ENCODE results near the gene SSTR1.

The SSTR1 gene

DNA sequence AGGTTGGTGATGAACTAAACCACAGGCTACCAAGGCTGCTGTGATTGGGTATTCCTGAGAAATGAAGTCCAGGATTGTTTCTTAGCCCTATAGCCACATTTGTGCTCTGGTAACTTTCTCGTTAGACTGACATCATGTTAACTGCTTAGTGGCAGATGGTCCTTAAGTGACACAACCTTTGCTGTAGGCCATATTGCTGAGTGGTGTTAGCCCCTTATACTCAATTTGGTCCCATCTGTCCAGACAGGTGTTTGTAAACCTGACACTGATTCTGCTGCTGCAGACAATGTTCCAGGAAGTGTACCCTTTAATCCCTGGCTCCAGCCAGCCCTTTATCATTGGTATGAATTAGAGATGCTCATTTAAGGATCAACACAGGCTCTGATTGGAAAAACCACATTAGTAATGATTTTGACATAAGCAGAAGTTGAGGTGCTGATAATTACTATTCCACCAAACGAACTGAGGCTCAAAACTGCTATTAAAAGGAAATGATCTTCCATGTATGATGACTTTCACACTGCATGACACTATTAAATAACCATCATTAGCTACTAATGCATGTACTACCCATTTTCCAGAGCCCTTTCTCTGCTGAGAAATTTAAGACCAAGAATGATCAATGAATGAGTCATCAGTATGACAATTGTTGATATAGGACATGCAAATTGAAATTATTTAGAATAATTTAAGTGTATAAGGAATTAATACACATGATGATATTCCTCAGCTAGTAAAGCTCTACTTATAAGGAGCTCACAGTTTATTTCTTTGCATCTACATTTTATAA lies 3.6 kb upstream of the SSTR1 start:
- DNase-seq, result no peak

GRCh38 chr14:38204719-38205115 lies 3.0 kb upstream of the SSTR1 start:
- no peak for DNase-seq

- DNase-seq, result no peak
Measured at GRCh38 chr14:38205119-38205813, 2.4 kb upstream of the SSTR1 start.

GRCh38 chr14:38205949-38206665 lies 1.6 kb upstream of the SSTR1 start:
- no peak for DNase-seq

- DNase-seq, result no peak
Measured at GRCh38 chr14:38206689-38207376, 871 bp upstream of the SSTR1 start.

DNA sequence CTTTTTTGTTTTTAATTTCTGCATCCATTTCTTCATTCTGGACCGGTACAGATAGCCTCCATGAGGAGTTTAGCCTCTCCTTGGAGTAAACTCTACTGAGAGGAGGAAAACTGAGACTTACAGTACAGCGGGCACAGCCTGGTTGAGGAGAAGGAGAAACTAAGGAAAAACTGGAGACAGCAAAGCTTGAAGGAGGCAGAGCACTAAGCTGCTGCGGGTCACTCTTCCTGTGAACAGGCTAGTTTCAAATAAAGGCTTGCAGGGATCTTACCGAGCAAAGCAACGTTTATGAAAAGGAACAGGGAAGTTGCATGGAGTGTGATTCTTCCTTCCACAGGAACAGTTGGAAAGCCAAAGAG lies 348 bp upstream of the SSTR1 start:
- no peak for DNase-seq

DNA sequence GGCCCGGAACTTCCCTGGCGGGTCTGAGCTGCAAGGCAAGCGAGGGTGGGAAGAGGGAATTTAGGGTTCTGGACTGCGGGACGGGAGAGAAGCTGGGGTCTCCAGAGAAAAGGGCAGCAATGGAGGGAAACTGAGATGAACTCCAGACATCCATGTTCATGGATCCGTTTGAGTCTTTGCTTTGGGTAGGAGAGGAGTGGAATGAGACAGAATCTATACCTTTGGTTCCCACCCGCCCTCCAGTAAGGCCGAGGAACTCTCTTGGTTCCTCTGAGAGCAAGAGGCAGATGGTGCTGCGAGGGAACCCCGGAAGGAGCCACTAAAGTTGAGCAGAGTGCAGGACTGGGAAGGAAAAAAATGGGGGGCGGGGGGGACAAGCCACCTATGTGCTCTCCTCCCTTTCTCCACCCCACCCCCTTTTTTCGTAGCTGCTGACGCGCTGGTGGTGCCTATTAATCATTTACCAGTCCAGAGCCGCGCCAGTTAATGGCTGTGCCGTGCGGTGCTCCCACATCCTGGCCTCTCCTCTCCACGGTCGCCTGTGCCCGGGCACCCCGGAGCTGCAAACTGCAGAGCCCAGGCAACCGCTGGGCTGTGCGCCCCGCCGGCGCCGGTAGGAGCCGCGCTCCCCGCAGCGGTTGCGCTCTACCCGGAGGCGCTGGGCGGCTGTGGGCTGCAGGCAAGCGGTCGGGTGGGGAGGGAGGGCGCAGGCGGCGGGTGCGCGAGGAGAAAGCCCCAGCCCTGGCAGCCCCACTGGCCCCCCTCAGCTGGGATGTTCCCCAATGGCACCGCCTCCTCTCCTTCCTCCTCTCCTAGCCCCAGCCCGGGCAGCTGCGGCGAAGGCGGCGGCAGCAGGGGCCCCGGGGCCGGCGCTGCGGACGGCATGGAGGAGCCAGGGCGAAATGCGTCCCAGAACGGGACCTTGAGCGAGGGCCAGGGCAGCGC lies 1.2 kb downstream of the SSTR1 start:
- DNase-seq, result no peak

- no peak for DNase-seq
Measured at GRCh38 chr14:38209572-38210557, 2.2 kb downstream of the SSTR1 start.

- DNase-seq, result no peak
Measured at GRCh38 chr14:38210587-38211216, 3.0 kb downstream of the SSTR1 start.

DNA sequence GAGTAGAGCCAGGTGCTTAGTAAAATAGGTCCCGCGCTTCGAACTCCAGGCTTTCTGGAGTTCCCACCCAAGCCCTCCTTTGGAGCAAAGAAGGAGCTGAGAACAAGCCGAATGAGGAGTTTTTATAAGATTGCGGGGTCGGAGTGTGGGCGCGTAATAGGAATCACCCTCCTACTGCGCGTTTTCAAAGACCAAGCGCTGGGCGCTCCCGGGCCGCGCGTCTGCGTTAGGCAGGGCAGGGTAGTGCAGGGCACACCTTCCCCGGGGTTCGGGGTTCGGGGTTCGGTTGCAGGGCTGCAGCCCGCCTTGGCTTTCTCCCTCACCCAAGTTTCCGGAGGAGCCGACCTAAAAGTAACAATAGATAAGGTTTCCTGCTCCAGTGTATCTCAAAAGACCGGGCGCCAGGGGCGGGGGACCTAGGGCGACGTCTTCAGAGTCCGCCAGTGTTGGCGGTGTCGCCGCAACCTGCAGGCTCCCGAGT lies 3.6 kb downstream of the SSTR1 start:
- DNase-seq, result no peak

DNA sequence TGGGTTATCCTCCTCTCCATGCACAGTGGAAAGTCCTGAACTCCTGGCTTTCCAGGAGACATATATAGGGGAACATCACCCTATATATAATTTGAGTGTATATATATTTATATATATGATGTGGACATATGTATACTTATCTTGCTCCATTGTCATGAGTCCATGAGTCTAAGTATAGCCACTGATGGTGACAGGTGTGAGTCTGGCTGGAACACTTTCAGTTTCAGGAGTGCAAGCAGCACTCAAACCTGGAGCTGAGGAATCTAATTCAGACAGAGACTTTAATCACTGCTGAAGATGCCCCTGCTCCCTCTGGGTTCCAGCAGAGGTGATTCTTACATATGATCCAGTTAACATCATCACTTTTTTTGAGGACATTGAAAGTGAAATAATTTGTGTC lies 4.4 kb downstream of the SSTR1 start:
- no peak for DNase-seq

DNA sequence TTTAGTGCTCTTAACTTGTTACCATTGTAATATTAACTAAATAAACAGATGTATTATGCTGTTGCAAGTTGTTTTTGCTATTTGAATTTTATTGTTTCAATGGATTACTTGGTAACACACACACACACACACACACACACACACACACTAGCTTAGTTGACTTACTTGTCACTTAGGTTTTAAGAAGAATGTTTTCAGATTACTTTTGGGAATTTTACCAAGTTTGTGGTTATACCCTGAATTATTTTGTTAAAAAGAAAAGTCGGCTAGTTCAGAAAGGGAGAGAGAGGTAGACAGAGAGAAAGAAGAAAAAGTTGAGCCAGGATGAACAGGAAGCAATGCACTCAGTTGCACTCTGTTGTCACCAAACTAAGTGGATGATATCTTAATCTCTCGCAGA lies 5.3 kb downstream of the SSTR1 start:
- no peak for DNase-seq

- no peak for DNase-seq
Measured at GRCh38 chr14:38217553-38217952, 9.8 kb downstream of the SSTR1 start.

DNA sequence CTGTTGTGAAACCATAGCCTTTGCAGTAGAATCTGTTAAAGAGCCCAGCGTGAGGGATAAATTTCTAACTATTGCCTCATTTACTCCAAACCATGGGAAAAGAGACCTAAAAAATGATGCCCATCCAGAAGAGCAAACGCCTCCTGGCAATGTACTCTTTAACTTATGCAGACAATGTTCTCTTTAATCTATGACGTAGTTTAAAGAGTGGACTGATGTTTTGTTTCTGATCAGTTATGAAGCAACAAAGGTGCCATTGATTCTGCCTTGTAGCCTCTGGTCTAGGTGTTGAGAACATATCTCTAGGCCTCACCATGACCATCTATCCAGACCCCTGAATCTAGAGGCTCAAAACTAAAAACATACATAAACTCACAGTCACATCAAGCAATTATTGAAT lies 13.4 kb downstream of the SSTR1 start:
- DNase-seq, result no peak

- DNase-seq, result no peak
Measured at GRCh38 chr14:38224338-38224737, 16.6 kb downstream of the SSTR1 start.

GRCh38 chr14:38225946-38226345 lies 18.2 kb downstream of the SSTR1 start:
- no peak for DNase-seq

DNA sequence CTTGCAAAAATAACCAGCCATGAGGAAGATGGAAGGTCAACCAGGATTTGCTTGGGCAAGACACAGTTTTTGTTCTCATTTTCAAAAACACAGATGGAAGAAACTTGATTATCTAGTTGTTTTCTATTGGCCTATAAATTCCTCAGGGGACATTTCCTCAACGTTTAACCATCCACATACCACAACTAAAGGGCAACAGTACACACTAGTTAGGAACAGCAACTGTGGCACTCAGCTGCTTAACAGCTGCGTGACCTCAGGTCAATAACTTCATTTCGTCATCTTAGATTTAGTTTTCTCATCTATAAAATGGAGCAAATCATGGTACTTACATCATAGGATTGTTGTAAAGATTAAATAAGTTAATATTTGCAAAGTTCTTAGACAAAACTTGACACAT lies 18.7 kb downstream of the SSTR1 start:
- DNase-seq, result no peak

DNA sequence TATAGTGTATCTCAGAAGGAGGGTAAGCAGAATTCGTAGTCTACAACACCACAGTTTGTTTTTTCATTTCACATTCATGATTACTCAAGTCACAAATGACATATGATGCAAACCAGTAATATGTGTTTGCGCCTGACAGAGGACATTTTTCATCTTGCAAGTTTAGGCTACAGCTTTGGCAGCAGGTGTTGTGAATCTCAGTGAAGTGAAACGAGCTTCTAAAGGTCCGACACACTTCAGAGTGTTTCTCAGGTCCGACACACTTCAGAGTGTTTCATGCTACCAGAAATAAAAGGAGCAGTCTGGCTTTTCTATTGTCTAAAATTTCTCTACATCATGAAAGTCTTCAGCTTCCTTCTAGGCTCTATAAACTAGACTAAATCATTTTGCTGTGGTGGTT lies 25.5 kb downstream of the SSTR1 start:
- no peak for DNase-seq

DNA sequence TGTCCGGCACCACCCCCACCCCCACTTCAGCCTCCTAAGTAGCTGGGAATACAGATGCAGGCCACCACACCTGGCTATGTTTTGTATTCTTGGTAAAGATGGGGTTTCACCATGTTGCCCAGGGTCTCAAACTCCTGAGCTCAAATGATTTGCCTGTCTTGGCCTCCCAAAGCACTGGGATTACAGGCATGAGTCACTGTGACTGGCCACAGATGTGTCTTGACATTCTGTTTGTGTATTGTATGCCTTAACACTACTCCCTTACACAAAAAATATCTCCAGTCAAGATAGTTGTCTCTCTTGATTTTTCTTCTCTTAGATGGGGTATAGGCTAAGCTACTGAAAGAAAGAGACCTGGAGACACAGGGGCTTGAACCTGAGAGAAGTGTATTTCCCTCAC lies 30.6 kb downstream of the SSTR1 start:
- DNase-seq, result no peak

GRCh38 chr14:38238878-38239277 lies 31.2 kb downstream of the SSTR1 start:
- no peak for DNase-seq
